Natural killer cell (primary cell): ENCODE results near the gene STK38. TPM values are rescaled to one million over a fixed set of nuclear protein-coding genes. Genes with fewer than 3 reads are reported as not detected.

Experiments used
- ATAC-seq, 3 donors: fragments of 150-1000 bp in 2 of 3; fragments of 200-7000 bp in 1 of 3; cut with Tn5 transposase; 1 replicate in 1 of 3; 2 replicates in 2 of 3; pipeline ENCODE4 v1.10.0; 2021; ENCODE audit warnings: mild to moderate bottlenecking in 2 of 3, moderate library complexity in 2 of 3
- DNase-seq, 2 donors: peaks; one replicate each; pipeline versions ENCODE4 v3.0.0 to v3.0.0-alpha.2; 2013 to 2021; ENCODE audit warnings: mixed read lengths in 1 of 2
- H3K27ac ChIP-seq: one replicate; pipeline ENCODE4 v1.5.1; 2013; ENCODE audit warnings: mild to moderate bottlenecking, low read length
- H3K27me3 ChIP-seq: one replicate; pipeline ENCODE4 v1.6.1; 2013; ENCODE audit warnings: low read length; ENCODE audit not compliant: control insufficient read depth, insufficient read depth
- H3K36me3 ChIP-seq: one replicate; pipeline ENCODE4 v1.6.1; 2013; ENCODE audit warnings: low read length; ENCODE audit not compliant: control insufficient read depth, insufficient read depth
- H3K4me1 ChIP-seq: one replicate; pipeline ENCODE4 v1.6.1; 2013; ENCODE audit warnings: low read length; ENCODE audit not compliant: control insufficient read depth, insufficient read depth
- H3K4me3 ChIP-seq: one replicate; pipeline ENCODE4 v1.5.1; 2013; ENCODE audit warnings: low read length
- H3K9me3 ChIP-seq: one replicate; pipeline ENCODE4 v1.6.1; 2013; ENCODE audit warnings: low read length; ENCODE audit not compliant: control insufficient read depth, insufficient read depth
- H3K27ac Mint-ChIP-seq, 2 donors: one replicate each; pipeline ENCODE4 v1.8.0; 2022; ENCODE audit warnings: mild to moderate bottlenecking in 2 of 2, mixed read lengths in 2 of 2, moderate library complexity in 1 of 2
- H3K27me3 Mint-ChIP-seq, 2 donors: one replicate each; pipeline ENCODE4 v1.8.0; 2022; ENCODE audit warnings: low read depth in 2 of 2, mixed read lengths in 2 of 2
- H3K36me3 Mint-ChIP-seq: one replicate; pipeline ENCODE4 v1.8.0; 2022; ENCODE audit warnings: mixed read lengths
- H3K4me1 Mint-ChIP-seq, 2 donors: one replicate each; pipeline ENCODE4 v1.8.0; 2022; ENCODE audit warnings: mixed read lengths in 2 of 2
- H3K4me3 Mint-ChIP-seq: one replicate; pipeline ENCODE4 v1.8.0; 2022; ENCODE audit warnings: mild to moderate bottlenecking, moderate library complexity, mixed read lengths
- H3K9me3 Mint-ChIP-seq, 2 donors: one replicate each; pipeline ENCODE4 v1.8.0; 2022; ENCODE audit warnings: mixed read lengths in 2 of 2
- WGBS: methylation state at CpG from one replicate; pipeline ENCODE4 v1.1.7; 2013; ENCODE audit warnings: missing lambda C conversion rate; ENCODE audit not compliant: insufficient coverage; 5-methylcytosine and 5-hydroxymethylcytosine counted together
- intact Hi-C: fragments of 100-400 bp; cut with micrococcal nuclease; formaldehyde crosslinking; loops from one replicate; pipeline ENCODE4 v1.14.2; 2022
- total RNA-seq, 4 donors: library from RNA; stranded (reverse); fragments of 120-200 nt in 1 of 4; gene quantifications; one replicate each; pipeline versions ENCODE4 v1.2.3 to v1.2.4, GENCODE V29; 2013 to 2022
- TF ChIP-seq, protein P1 (sequence below): fragments of 200-600 bp; IDR thresholded peaks from one replicate; pipeline ENCODE4 v1.8.0; 2022; ENCODE audit warnings: antibody characterized with exemption

Gene STK38
- total RNA-seq, 3 donors from 2014 or later (not counting 1 experiment from before 2014, with no cell fraction given): 105 to 157 (median 126) TPM

DNA sequence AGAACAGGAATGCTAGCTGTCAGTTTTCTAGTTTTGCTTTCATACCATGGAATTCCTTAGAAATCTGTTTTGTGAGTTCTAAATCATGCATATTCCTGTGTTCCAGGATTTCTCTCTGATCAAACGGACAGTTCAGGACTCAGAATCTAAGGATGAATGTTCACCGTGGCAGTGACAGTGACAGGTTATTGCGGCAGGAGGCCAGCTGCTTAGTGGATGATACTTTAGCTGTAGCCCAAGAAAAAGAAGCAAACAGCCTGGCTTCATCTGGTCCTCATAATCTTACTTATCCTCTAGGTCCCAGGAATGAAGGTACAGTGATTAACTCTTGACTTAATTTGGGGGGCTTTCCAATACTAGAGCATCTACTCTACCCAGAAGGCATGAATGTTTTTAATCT lies 77.3 kb downstream of the STK38 start:
- H3K4me3 Mint-ChIP-seq: no peak overlapping the region
- peak overlapping the region in 1 of 2 donors; percentile 46 for H3K27ac Mint-ChIP-seq
- intact Hi-C loops: no loop called here
- Histone ChIP-seq H3K36me3 (peaks cover 23% of the 10 kb centered on the region), H3K4me3 (no peak overlapping the region), H3K27me3 (no peaks in the 10 kb centered on the region), H3K9me3 (no peaks in the 10 kb centered on the region), H3K4me1 (no peaks in the 10 kb centered on the region), H3K27ac (no peak overlapping the region)
- H3K4me1 Mint-ChIP-seq: peaks cover 6 to 15% of the 10 kb centered on the region in 2 donors
- DNase-seq (no peak), ATAC-seq (no peak)
- H3K36me3 Mint-ChIP-seq: no peaks in the 10 kb centered on the region
- TF ChIP-seq, protein P1, sequence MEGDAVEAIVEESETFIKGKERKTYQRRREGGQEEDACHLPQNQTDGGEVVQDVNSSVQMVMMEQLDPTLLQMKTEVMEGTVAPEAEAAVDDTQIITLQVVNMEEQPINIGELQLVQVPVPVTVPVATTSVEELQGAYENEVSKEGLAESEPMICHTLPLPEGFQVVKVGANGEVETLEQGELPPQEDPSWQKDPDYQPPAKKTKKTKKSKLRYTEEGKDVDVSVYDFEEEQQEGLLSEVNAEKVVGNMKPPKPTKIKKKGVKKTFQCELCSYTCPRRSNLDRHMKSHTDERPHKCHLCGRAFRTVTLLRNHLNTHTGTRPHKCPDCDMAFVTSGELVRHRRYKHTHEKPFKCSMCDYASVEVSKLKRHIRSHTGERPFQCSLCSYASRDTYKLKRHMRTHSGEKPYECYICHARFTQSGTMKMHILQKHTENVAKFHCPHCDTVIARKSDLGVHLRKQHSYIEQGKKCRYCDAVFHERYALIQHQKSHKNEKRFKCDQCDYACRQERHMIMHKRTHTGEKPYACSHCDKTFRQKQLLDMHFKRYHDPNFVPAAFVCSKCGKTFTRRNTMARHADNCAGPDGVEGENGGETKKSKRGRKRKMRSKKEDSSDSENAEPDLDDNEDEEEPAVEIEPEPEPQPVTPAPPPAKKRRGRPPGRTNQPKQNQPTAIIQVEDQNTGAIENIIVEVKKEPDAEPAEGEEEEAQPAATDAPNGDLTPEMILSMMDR: no peak
- no peaks in the 10 kb centered on the region for H3K9me3 Mint-ChIP-seq
- no peaks in the 10 kb centered on the region for H3K27me3 Mint-ChIP-seq
- 93% methylated on average over 3 of the region's 3 CpGs for WGBS

DNA sequence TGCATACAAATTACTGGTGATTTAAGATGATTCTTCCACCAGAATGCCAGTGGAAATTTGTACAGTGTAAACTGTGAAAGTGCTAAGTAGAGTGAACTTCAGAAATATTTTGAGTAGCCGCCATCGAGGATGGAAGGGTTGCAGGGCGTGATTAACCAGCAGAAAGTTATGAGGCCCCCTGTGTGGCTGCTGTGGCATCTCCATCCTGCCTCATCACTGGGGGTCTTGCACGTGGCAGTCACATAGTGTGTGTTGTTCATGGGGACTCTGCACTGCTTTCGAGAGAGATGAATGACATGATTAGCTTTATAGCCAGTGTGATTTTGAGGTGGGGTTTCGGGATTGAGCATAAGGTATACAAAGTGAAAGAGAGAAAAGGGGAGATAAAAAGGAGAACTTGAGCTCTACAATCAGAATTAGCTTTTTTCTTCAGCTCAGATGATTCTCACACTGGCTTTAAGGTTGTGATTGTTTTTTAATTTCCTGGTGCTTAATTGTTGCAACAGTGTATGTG lies 78.1 kb downstream of the STK38 start:
- H3K36me3 Mint-ChIP-seq: no peaks in the 10 kb centered on the region
- H3K4me1 ChIP-seq: no peaks in the 10 kb centered on the region
- intact Hi-C loops: no loop called here
- no peak overlapping the region for H3K4me3 Mint-ChIP-seq
- H3K4me3 ChIP-seq: no peak overlapping the region
- 87% methylated on average over 6 of the region's 6 CpGs for WGBS
- no peak overlapping the region for H3K27ac ChIP-seq
- H3K27me3 Mint-ChIP-seq: no peaks in the 10 kb centered on the region
- H3K27me3 ChIP-seq: no peaks in the 10 kb centered on the region
- no peaks in the 10 kb centered on the region for H3K9me3 Mint-ChIP-seq
- H3K9me3 ChIP-seq: no peaks in the 10 kb centered on the region
- H3K4me1 Mint-ChIP-seq: peaks cover 6 to 21% of the 10 kb centered on the region in 2 donors
- TF ChIP-seq, protein P1: no peak
- no peak for ATAC-seq
- no peak for DNase-seq
- H3K36me3 ChIP-seq: peaks cover 16% of the 10 kb centered on the region
- peak overlapping the region in 1 of 2 donors; percentile 3 for H3K27ac Mint-ChIP-seq

DNA sequence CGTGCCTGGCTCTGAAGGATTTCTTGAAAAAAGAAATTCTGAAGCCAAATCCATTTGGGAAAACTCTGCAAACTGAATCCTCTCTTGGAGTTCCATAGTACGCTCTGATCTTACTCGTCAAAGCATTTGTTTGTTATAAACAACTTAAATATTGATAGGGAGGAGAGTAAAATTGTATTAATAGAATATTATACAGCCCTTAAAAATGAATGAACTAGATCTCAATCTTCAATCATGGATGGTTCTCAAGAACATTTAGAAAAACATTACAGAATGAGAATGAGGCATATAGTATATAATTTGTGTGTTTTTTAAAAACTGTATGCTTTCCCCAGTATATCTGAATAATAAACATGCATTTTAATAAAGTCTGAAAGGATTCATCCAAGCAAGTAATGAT lies 79.7 kb downstream of the STK38 start:
- H3K4me1 Mint-ChIP-seq: peaks cover 12 to 30% of the 10 kb centered on the region in 2 donors
- H3K9me3 Mint-ChIP-seq: no peaks in the 10 kb centered on the region
- H3K27ac Mint-ChIP-seq: no peak overlapping the region
- DNase-seq: no peak
- ATAC-seq: no peak
- 98% methylated on average over 3 of the region's 3 CpGs for WGBS
- Histone ChIP-seq H3K27ac (no peak overlapping the region), H3K9me3 (no peaks in the 10 kb centered on the region), H3K27me3 (no peaks in the 10 kb centered on the region), H3K36me3 (peaks cover 13% of the 10 kb centered on the region), H3K4me3 (no peak overlapping the region), H3K4me1 (no peaks in the 10 kb centered on the region)
- H3K4me3 Mint-ChIP-seq: no peak overlapping the region
- intact Hi-C loops: no loop called here
- H3K36me3 Mint-ChIP-seq: no peaks in the 10 kb centered on the region
- H3K27me3 Mint-ChIP-seq: no peaks in the 10 kb centered on the region
- TF ChIP-seq, protein P1: no peak

DNA sequence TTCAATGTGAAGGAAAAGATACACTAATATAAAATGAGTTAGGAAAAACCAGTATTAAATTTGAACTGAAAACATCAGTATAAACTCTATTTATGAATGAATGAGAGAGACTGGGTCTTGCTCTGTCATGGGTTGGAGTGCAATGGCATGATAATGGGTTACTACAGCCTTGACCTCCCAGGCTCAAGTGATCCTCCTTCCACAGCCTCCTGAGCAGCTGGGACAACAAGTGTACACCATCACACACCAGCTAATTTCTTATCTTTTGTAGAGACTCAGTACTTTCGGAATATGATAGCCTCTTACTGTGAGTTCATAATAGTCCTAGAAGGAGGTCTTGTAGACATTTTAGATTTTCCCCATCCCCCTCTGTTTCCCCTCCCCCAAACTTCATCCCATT lies 83.0 kb downstream of the STK38 start:
- H3K36me3 Mint-ChIP-seq: no peaks in the 10 kb centered on the region
- Histone ChIP-seq H3K4me3 (no peak overlapping the region), H3K27me3 (no peaks in the 10 kb centered on the region), H3K36me3 (no peaks in the 10 kb centered on the region), H3K9me3 (no peaks in the 10 kb centered on the region), H3K27ac (no peak overlapping the region), H3K4me1 (no peaks in the 10 kb centered on the region)
- H3K9me3 Mint-ChIP-seq: no peaks in the 10 kb centered on the region
- TF ChIP-seq, protein P1: no peak
- no peak for ATAC-seq
- intact Hi-C loops: no loop called here
- H3K4me1 Mint-ChIP-seq: peaks cover 28 to 46% of the 10 kb centered on the region in 2 donors
- DNase-seq: no peak
- H3K27ac Mint-ChIP-seq: no peak overlapping the region
- H3K4me3 Mint-ChIP-seq: no peak overlapping the region
- WGBS: no CpG with 5 or more reads among the region's 1 CpG
- H3K27me3 Mint-ChIP-seq: no peaks in the 10 kb centered on the region
